ENCODE data around the gene OR5H2. TPM values are rescaled to one million over a fixed set of nuclear protein-coding genes. Genes with fewer than 3 reads are reported as not detected.

Gene OR5H2
- total and polyA plus RNA-seq, 2 donors (not counting 3 experiments of a cell fraction or from before 2014, with no cell fraction given): not detected

DNA sequence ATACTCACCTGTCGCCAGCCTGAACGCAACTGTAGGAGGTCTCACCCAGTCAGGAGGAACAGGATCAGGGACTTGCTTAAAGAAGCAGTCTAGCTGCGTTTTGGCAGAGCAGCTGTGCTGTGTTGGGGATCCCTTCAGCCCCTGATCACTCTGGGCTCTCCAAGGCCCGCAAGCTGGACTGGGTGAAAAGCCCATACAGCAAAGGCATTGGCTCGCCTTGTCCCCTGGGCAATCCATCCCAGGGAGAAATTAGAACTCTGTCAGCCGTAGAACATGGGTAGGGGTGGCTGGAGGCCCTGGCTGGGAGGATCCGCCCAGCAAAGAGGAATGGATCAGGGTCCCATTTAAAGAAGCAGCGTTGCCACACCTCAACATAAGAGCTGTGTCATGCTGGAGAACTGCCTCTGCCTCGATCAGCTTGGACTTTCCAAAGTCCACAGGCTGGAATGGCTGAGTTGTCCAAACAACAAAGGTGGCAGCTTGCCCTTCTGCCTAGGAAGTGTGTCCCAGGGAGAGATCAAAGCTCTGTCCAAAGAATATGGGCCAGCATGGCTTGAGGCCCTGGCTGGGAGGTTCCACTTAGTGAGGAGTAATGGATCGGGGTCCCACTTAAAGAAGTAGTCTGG is 9.1 kb downstream of the OR5H2 start:
- no peak overlapping the region for H3K27ac ChIP-seq (ENCODE audit: insufficient read depth, low read depth, low read length)
- TF ChIP-seq FOS (IDR thresholded peaks at IDR 0.05; ENCODE audit: borderline replicate concordance, insufficient read depth, low read length): no peak
- TF ChIP-seq POLR2A (IDR thresholded peaks at IDR 0.05; ENCODE audit: low read depth, low read length): no peak
- TF ChIP-seq, protein P1, sequence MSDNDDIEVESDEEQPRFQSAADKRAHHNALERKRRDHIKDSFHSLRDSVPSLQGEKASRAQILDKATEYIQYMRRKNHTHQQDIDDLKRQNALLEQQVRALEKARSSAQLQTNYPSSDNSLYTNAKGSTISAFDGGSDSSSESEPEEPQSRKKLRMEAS (IDR thresholded peaks at IDR 0.05; ENCODE audit: insufficient read depth, insufficient read length): no peak
- TF ChIP-seq JUN (IDR thresholded peaks at IDR 0.05; ENCODE audit: borderline replicate concordance, insufficient read depth, insufficient read length, low read depth): no peak
- no peak for TF ChIP-seq MYC (IDR thresholded peaks at IDR 0.05; ENCODE audit: low read depth, low read length)
- no peak for TF ChIP-seq GATA2 (IDR thresholded peaks at IDR 0.05; ENCODE audit: insufficient read depth, insufficient read length, low read depth, low read length)
- TF ChIP-seq, protein P2, sequence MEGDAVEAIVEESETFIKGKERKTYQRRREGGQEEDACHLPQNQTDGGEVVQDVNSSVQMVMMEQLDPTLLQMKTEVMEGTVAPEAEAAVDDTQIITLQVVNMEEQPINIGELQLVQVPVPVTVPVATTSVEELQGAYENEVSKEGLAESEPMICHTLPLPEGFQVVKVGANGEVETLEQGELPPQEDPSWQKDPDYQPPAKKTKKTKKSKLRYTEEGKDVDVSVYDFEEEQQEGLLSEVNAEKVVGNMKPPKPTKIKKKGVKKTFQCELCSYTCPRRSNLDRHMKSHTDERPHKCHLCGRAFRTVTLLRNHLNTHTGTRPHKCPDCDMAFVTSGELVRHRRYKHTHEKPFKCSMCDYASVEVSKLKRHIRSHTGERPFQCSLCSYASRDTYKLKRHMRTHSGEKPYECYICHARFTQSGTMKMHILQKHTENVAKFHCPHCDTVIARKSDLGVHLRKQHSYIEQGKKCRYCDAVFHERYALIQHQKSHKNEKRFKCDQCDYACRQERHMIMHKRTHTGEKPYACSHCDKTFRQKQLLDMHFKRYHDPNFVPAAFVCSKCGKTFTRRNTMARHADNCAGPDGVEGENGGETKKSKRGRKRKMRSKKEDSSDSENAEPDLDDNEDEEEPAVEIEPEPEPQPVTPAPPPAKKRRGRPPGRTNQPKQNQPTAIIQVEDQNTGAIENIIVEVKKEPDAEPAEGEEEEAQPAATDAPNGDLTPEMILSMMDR (IDR thresholded peaks at IDR 0.05; ENCODE audit: extremely low read depth in 1 of 2, insufficient read depth in 1 of 2, low read depth in 1 of 2, low read length in 2 of 2): no peak
- no peak overlapping the region for H2AFZ ChIP-seq (ENCODE audit: low read depth, low read length)
- no peaks in the 10 kb centered on the region for H3K79me2 ChIP-seq (ENCODE audit: control insufficient read depth, insufficient read depth, low read length)
- H4K20me1 ChIP-seq (replicated peaks; ENCODE audit: control insufficient read depth, extremely low read depth, insufficient read depth, low read length): no peaks in the 10 kb centered on the region
- H3K4me1 ChIP-seq (ENCODE audit: control insufficient read depth, extremely low read depth, insufficient read depth, low read length): no peaks in the 10 kb centered on the region
- no peaks in the 10 kb centered on the region for H3K27me3 ChIP-seq (ENCODE audit: control insufficient read depth in 2 of 2, insufficient read depth in 2 of 2, low read length in 2 of 2)
- no peak overlapping the region for H3K4me2 ChIP-seq (ENCODE audit: insufficient read depth, low read length)
- no TSS peak for BruUV-seq (replicated peaks)
- POLR2A ChIA-PET: no interaction called here
- no peak overlapping the region for H3K4me3 ChIP-seq (replicated peaks in 1 of 3; ENCODE audit: insufficient read depth in 1 of 3, low read depth in 1 of 3, low read length in 3 of 3)
- DNase-seq (ENCODE audit: low read depth, low spot score) (no peak), FAIRE-seq (no peak)
- H3K9ac ChIP-seq (replicated peaks; ENCODE audit: extremely low read depth, insufficient read depth, low read length): no peak overlapping the region
- H3K9me1 ChIP-seq (replicated peaks; ENCODE audit: control insufficient read depth, extremely low read depth, insufficient read depth, low read length): no peaks in the 10 kb centered on the region
- CTCF ChIA-PET: no interaction called here
- H3K9me3 ChIP-seq (replicated peaks; ENCODE audit: control insufficient read depth, insufficient read depth, low read length): no peaks in the 10 kb centered on the region
- dilution Hi-C loops (cut with MboI; ENCODE audit: extremely low pct_ligation_motif_present, low sequenced_read_pairs): no loop called here
- no peaks in the 10 kb centered on the region for H3K36me3 ChIP-seq (ENCODE audit: control insufficient read depth in 2 of 2, extremely low read depth in 1 of 2, insufficient read depth in 2 of 2, low read length in 2 of 2)
- intact Hi-C loops (cut with micrococcal nuclease): no loop called here

Measured in endothelial cell of umbilical vein (primary cell).